Gastrocnemius medialis (tissue), 4 donors: ENCODE results near the gene SULF2. TPM values are rescaled to one million over a fixed set of nuclear protein-coding genes. Genes with fewer than 3 reads are reported as not detected.

Source experiments
- ATAC-seq, 2 donors: fragments of 150-250 bp; one replicate each; pipeline ENCODE4 v1.9.1; 2016
- DNase-seq, 2 donors: peaks; one replicate each; pipeline ENCODE4 v3.0.0-alpha.2; 2019
- H3K27ac ChIP-seq, 4 donors: fragments of 200-600 bp; sonication (generic); 1 replicate in 1 of 4; 2 replicates in 3 of 4; pipeline ENCODE4 v1.5.1; 2016 to 2018; ENCODE audit warnings: mild to moderate bottlenecking in 2 of 4, moderate library complexity in 1 of 4
- H3K27me3 ChIP-seq, 3 donors: fragments of 200-600 bp; sonication (generic) in 2 of 3; 1 replicate in 1 of 3; 2 replicates in 2 of 3; pipeline versions ENCODE4 v1.5.1 to v1.6.0; 2016 to 2019; ENCODE audit warnings: mild to moderate bottlenecking in 1 of 3, moderate library complexity in 1 of 3
- H3K36me3 ChIP-seq, 2 donors: fragments of 200-600 bp; sonication (generic) in 1 of 2; one replicate each; pipeline ENCODE4 v1.5.1; 2017 to 2018
- H3K4me1 ChIP-seq, 2 donors: fragments of 200-600 bp; sonication (generic) in 1 of 2; one replicate each; pipeline ENCODE4 v1.5.1; 2016 to 2017; ENCODE audit warnings: mild to moderate bottlenecking in 2 of 2
- H3K4me3 ChIP-seq, 4 donors: fragments of 200-600 bp; sonication (generic) in 3 of 4; 1 replicate in 1 of 4; 2 replicates in 3 of 4; pipeline ENCODE4 v1.5.1; 2016 to 2019; ENCODE audit warnings: mild to moderate bottlenecking in 2 of 4
- H3K9me3 ChIP-seq, 3 donors: fragments of 200-600 bp; sonication (generic) in 2 of 3; 1 replicate in 1 of 3; 2 replicates in 2 of 3; pipeline ENCODE4 v1.5.1; 2016 to 2019
- POLR2A ChIP-seq, 2 donors: fragments of 450-650 bp; IDR thresholded peaks; one replicate each; pipeline ENCODE4 v1.6.1; 2017; ENCODE audit warnings: antibody characterized with exemption in 2 of 2, mild to moderate bottlenecking in 2 of 2, moderate library complexity in 2 of 2
- in situ Hi-C, 4 donors: fragments of 200-750 bp; cut with MboI; loops; one replicate each; pipeline versions ENCODE4 v1.15.0 to v1.8.0; 2017; ENCODE audit warnings: low sequenced_read_pairs in 4 of 4
- intact Hi-C: fragments of 100-400 bp; cut with DNase I; formaldehyde crosslinking; loops from one replicate; pipeline ENCODE4 v1.15.1; 2023; ENCODE audit warnings: low total_unique reads
- total RNA-seq, 4 donors: library from RNA; depleted of rRNA; stranded (reverse); fragments of >200 nt; gene quantifications; one replicate each; pipeline versions ENCODE4 v1.1.0 to v1.2.3, GENCODE V29; 2016
- TF ChIP-seq, protein P1 (sequence below), 5 experiments: fragments of 450-650 bp in 3 of 5; fragments of 200-600 bp in 2 of 5; sonication (generic) in 2 of 5; IDR thresholded peaks in 4 of 5; conservative IDR thresholded peaks in 1 of 5; 1 replicate in 4 of 5; 2 replicates in 1 of 5; pipeline ENCODE4 v1.5.1; 2016 to 2019; ENCODE audit warnings: antibody characterized with exemption in 5 of 5, mild to moderate bottlenecking in 3 of 5, moderate library complexity in 3 of 5

The SULF2 gene
- total RNA-seq, 4 donors from 2014 or later: 9.8 to 18.8 (median 16.8) TPM

DNA sequence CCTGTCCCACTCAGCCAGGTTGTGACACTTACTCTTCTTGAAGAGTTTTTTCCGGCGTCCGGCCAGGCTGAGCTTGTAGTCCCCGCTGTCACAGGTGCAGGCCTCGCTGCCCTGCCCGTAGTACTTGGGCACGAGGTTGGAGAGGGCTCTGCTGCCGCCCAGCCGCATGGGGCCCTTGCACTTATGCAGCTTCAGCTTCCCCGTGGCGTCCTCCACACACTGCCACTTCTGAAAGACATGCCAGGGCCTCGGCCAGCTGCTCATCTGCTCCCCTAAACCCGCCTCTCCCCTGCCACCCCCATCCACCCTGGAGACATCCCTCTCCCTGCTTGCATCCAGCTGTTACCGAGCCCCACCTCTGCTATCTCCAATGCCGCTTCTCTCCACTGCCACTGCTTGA lies 113.1 kb downstream of the SULF2 start:
- H3K4me1 ChIP-seq: no peaks in the 10 kb centered on the region
- DNase-seq (no peak), ATAC-seq (no peak)
- in situ Hi-C loops (loop anchor here in 1 of 4 donors (5.0 kb wide), 1 partner anchor 945 kb away; no protein-coding TSS in a partner anchor), intact Hi-C loops (no loop called here)
- no peak overlapping the region for H3K4me3 ChIP-seq
- no peak overlapping the region for H3K27ac ChIP-seq
- no peaks in the 10 kb centered on the region for H3K9me3 ChIP-seq
- H3K36me3 ChIP-seq: peaks cover 0 to 4% of the 10 kb centered on the region in 2 donors
- H3K27me3 ChIP-seq: no peaks in the 10 kb centered on the region
- TF ChIP-seq, protein P1, sequence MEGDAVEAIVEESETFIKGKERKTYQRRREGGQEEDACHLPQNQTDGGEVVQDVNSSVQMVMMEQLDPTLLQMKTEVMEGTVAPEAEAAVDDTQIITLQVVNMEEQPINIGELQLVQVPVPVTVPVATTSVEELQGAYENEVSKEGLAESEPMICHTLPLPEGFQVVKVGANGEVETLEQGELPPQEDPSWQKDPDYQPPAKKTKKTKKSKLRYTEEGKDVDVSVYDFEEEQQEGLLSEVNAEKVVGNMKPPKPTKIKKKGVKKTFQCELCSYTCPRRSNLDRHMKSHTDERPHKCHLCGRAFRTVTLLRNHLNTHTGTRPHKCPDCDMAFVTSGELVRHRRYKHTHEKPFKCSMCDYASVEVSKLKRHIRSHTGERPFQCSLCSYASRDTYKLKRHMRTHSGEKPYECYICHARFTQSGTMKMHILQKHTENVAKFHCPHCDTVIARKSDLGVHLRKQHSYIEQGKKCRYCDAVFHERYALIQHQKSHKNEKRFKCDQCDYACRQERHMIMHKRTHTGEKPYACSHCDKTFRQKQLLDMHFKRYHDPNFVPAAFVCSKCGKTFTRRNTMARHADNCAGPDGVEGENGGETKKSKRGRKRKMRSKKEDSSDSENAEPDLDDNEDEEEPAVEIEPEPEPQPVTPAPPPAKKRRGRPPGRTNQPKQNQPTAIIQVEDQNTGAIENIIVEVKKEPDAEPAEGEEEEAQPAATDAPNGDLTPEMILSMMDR (IDR thresholded peaks at IDR 0.05 in 4 of 5, conservative IDR thresholded peaks at IDR 0.05 in 1 of 5): no peak
- no peak for TF ChIP-seq POLR2A (IDR thresholded peaks at IDR 0.05)

DNA sequence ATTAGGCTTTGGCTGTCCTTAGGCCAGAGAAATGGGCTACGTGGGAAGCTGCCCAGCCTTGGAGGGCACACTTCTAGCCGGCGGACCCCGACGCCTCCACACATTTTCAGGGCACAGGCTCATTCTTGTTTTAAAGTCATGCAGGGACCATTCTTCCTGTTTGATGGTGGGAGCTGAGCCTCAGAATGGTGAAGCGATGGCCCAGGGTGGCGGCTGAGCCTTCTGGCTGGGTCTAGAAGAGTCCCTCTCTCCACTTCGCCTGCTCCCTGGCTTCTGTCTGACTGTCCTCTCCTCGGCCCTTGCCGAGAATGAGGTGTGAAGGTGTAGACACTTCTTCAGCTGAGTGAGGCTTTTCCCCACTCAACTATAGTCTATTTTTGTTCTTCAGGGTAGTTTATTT lies 114.4 kb downstream of the SULF2 start:
- H3K4me3 ChIP-seq: no peak overlapping the region
- no peak for DNase-seq
- no peak for ATAC-seq
- H3K36me3 ChIP-seq: peaks cover 0 to 4% of the 10 kb centered on the region in 2 donors
- no peaks in the 10 kb centered on the region for H3K27me3 ChIP-seq
- no peak overlapping the region for H3K27ac ChIP-seq
- H3K9me3 ChIP-seq: no peaks in the 10 kb centered on the region
- H3K4me1 ChIP-seq: no peaks in the 10 kb centered on the region
- in situ Hi-C loops: loop anchor here in 1 of 4 donors (5.0 kb wide), 1 partner anchor 946 kb away; no protein-coding TSS in a partner anchor
- TF ChIP-seq, protein P1 (IDR thresholded peaks at IDR 0.05 in 4 of 5, conservative IDR thresholded peaks at IDR 0.05 in 1 of 5): no peak
- TF ChIP-seq POLR2A (IDR thresholded peaks at IDR 0.05): no peak
- intact Hi-C loops: no loop called here

DNA sequence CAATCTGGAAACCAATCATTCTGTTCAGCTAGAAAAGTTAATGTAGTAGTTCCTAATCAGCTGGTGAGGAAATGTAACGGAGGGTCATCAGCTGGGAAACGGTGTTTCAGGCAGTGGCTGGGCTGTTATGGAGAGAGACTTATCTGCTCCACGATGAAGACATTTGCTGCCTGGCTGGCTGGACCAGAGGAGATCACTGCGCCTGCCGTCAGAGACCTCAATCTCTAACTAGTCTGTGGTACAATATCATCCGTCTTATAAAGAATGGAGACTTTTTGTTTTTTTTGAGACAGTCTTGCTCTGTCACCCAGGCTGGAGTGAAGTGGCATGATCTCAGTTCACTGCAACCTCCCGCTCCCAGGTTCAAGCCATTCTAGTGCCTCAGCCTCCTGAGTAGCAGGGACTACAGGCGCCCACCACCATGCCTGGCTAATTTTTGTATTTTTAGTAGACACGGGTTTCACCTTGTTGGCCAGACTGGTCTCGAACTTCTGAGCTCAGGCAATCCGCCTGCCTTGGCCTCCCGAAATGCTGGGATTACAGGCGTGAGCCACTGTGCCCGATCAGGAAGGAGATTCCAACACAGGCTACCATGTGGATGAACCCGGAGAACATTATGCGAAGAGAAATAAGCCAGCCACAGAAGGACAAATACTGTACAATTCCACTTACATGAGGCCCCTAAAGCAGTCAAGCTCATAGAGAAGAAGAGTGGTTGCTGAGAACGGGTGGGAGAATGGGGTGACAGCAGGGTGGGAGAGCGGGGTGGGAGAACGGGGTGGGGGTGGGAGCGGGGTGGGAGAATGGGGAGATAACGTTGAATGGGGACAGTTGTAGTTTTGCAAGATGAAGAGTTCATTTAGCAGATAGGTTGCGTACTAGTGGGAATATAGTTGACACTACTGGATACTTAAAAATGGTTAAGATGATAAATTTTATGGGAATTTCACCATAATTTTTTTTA lies 115.1 kb downstream of the SULF2 start:
- Histone ChIP-seq H3K9me3 (no peaks in the 10 kb centered on the region), H3K36me3 (peaks cover 0 to 4% of the 10 kb centered on the region in 2 donors), H3K4me1 (no peaks in the 10 kb centered on the region), H3K4me3 (no peak overlapping the region), H3K27me3 (no peaks in the 10 kb centered on the region), H3K27ac (no peak overlapping the region)
- in situ Hi-C loops (loop anchor here in 2 of 4 donors (5.0 kb wide), 1 partner anchor 947 kb away; no protein-coding TSS in a partner anchor), intact Hi-C loops (no loop called here)
- no peak for ATAC-seq
- no peak for DNase-seq
- no peak for TF ChIP-seq POLR2A (IDR thresholded peaks at IDR 0.05)
- TF ChIP-seq, protein P1 (IDR thresholded peaks at IDR 0.05 in 4 of 5, conservative IDR thresholded peaks at IDR 0.05 in 1 of 5): no peak

DNA sequence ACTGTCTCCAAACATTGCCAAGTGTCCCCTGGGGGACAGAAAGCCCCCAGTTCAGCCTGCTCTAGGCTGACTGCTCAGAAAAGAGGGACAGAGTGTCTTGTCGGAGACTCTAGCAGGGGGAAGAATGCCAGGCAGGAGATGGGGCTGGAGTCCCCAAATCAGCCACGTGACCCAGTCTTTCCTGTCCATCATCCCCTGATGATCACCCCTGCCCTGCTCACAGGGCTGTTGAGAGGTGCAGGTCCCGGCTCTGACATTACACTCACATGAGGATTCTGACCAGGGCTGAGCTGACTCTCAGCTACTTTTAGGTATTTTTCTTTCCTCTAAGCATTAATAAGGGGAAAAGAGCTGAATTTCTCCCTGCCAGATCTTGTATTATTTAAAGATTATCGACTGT lies 115.8 kb downstream of the SULF2 start:
- TF ChIP-seq POLR2A (IDR thresholded peaks at IDR 0.05): no peak
- TF ChIP-seq, protein P1 (IDR thresholded peaks at IDR 0.05 in 4 of 5, conservative IDR thresholded peaks at IDR 0.05 in 1 of 5): no peak
- intact Hi-C loops (no loop called here), in situ Hi-C loops (loop anchor here in 1 of 4 donors (5.0 kb wide), 1 partner anchor 948 kb away; no protein-coding TSS in a partner anchor)
- Histone ChIP-seq H3K9me3 (no peaks in the 10 kb centered on the region), H3K4me1 (no peaks in the 10 kb centered on the region), H3K27ac (no peak overlapping the region), H3K36me3 (no peaks in the 10 kb centered on the region), H3K4me3 (no peak overlapping the region), H3K27me3 (no peaks in the 10 kb centered on the region)
- no peak for DNase-seq
- ATAC-seq: no peak
